Stomach (tissue), 4 donors: Measurements from ENCODE around the gene FHOD3.

Experiments used
- POLR2A ChIP-seq, 4 donors: fragments of 450-650 bp; IDR thresholded peaks; one replicate each; pipeline ENCODE4 v1.6.1; 2016; ENCODE audit warnings: antibody characterized with exemption in 4 of 4, control low read depth in 2 of 4, mild to moderate bottlenecking in 1 of 4, moderate library complexity in 1 of 4
- TF ChIP-seq, protein P1 (sequence below), 7 experiments: fragments of 450-650 bp in 4 of 7; fragments of 200-600 bp in 3 of 7; sonication (generic) in 3 of 7; IDR thresholded peaks; one replicate each; pipeline ENCODE4 v1.5.1; 2016 to 2019; ENCODE audit warnings: antibody characterized with exemption in 7 of 7, control low read depth in 2 of 7, mild to moderate bottlenecking in 1 of 7

DNA sequence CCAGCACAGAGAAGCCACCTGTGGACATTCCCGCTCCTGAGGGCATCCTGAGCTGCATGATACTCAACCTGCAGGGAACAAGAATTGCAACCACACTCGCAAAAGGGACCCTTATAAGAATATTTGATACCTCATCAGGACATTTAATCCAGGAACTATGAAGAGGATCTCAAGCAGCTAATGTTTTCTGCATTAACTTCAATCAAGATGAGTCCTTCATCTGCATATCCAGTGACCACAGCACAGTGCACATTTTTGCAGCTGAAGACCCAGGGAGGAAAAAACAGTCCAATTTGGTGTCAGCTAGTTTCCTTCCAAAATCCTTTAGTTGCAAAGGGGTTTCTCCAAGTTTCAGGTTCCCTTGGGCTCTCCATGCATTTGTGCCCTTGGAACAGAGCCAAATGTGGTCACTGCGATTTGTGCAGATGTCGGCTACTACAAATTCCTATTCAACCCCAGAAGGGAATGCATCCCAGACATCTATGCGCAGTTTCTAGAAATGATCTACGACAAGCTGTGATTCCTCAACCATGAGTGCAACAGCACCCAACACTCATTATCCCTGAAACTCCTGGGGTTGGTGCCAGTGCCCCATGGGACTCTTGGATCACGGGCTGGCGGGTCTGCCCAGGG lies 23.3 kb upstream of the FHOD3 start:
- TF ChIP-seq, protein P1, sequence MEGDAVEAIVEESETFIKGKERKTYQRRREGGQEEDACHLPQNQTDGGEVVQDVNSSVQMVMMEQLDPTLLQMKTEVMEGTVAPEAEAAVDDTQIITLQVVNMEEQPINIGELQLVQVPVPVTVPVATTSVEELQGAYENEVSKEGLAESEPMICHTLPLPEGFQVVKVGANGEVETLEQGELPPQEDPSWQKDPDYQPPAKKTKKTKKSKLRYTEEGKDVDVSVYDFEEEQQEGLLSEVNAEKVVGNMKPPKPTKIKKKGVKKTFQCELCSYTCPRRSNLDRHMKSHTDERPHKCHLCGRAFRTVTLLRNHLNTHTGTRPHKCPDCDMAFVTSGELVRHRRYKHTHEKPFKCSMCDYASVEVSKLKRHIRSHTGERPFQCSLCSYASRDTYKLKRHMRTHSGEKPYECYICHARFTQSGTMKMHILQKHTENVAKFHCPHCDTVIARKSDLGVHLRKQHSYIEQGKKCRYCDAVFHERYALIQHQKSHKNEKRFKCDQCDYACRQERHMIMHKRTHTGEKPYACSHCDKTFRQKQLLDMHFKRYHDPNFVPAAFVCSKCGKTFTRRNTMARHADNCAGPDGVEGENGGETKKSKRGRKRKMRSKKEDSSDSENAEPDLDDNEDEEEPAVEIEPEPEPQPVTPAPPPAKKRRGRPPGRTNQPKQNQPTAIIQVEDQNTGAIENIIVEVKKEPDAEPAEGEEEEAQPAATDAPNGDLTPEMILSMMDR (IDR thresholded peaks at IDR 0.05): no peak
- no peak for TF ChIP-seq POLR2A (IDR thresholded peaks at IDR 0.05)
